ENCODE measurements around the gene FMR1. TPM values are rescaled to one million over a fixed set of nuclear protein-coding genes. Genes with fewer than 3 reads are reported as not detected.
A peak's percentile ranks its signal among the peaks of the same experiment; 100 is the strongest.

Gene FMR1
- total RNA-seq, 1 donor from 2014 or later = 45.6 TPM

DNA sequence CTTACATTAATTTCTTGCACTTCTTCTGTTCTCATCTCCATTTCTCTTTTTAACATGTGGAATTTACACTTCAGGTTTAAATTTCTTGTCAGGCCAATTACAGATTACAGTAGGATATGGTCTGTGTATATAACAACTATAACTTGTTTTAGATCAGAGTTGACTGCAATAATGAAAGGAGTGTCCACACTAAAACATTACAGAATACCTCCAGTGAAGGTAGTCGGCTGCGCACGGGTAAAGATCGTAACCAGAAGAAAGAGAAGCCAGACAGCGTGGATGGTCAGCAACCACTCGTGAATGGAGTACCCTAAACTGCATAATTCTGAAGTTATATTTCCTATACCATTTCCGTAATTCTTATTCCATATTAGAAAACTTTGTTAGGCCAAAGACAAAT is 36.8 kb downstream of the FMR1 start:
- peaks cover 3% of the 10 kb centered on the region for H3K36me3 ChIP-seq (ENCODE audit: insufficient read depth, low read length)
- no peak overlapping the region for H3K4me3 ChIP-seq (ENCODE audit: insufficient read depth, low read depth, low read length)
- no peak overlapping the region for H3K4me2 ChIP-seq (ENCODE audit: low read length)
- H3K4me1 ChIP-seq (ENCODE audit: insufficient read depth, low read length) = no peaks in the 10 kb centered on the region
- no peaks in the 10 kb centered on the region for H3K79me2 ChIP-seq (ENCODE audit: insufficient read depth, low read length)
- peak; percentile 68 for FAIRE-seq
- no peaks in the 10 kb centered on the region for H3K9me3 ChIP-seq (ENCODE audit: insufficient read depth, low read depth, low read length)
- DNase-seq (ENCODE audit: low read depth) = no peak
- H3K9ac ChIP-seq (ENCODE audit: low read length) = no peak overlapping the region
- Mint-ChIP-seq H3K4me1 (ENCODE audit: low read depth, unreplicated experiment) (no peaks in the 10 kb centered on the region), H3K4me3 (ENCODE audit: unreplicated experiment) (no peak overlapping the region), H3K27me3 (ENCODE audit: low read depth, unreplicated experiment) (no peaks in the 10 kb centered on the region), H3K27ac (ENCODE audit: unreplicated experiment) (no peak overlapping the region), H3K9me3 (ENCODE audit: unreplicated experiment) (no peaks in the 10 kb centered on the region), H3K36me3 (ENCODE audit: low read depth, unreplicated experiment) (no peaks in the 10 kb centered on the region)
- no peaks in the 10 kb centered on the region for H4K20me1 ChIP-seq (ENCODE audit: insufficient read depth, low read length)
- no peak for TF ChIP-seq EZH2 (IDR thresholded peaks at IDR 0.05; ENCODE audit: insufficient read depth, low read length)
- TF ChIP-seq, protein P1, sequence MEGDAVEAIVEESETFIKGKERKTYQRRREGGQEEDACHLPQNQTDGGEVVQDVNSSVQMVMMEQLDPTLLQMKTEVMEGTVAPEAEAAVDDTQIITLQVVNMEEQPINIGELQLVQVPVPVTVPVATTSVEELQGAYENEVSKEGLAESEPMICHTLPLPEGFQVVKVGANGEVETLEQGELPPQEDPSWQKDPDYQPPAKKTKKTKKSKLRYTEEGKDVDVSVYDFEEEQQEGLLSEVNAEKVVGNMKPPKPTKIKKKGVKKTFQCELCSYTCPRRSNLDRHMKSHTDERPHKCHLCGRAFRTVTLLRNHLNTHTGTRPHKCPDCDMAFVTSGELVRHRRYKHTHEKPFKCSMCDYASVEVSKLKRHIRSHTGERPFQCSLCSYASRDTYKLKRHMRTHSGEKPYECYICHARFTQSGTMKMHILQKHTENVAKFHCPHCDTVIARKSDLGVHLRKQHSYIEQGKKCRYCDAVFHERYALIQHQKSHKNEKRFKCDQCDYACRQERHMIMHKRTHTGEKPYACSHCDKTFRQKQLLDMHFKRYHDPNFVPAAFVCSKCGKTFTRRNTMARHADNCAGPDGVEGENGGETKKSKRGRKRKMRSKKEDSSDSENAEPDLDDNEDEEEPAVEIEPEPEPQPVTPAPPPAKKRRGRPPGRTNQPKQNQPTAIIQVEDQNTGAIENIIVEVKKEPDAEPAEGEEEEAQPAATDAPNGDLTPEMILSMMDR (IDR thresholded peaks at IDR 0.05; ENCODE audit: insufficient read depth, low read depth, low read length) = no peak
- H3K27ac ChIP-seq (ENCODE audit: low read depth, low read length) = no peak overlapping the region
- no peaks in the 10 kb centered on the region for H3K27me3 ChIP-seq (ENCODE audit: insufficient read depth, low read length)
- no peak overlapping the region for H2AFZ ChIP-seq (ENCODE audit: low read depth, low read length)

DNA sequence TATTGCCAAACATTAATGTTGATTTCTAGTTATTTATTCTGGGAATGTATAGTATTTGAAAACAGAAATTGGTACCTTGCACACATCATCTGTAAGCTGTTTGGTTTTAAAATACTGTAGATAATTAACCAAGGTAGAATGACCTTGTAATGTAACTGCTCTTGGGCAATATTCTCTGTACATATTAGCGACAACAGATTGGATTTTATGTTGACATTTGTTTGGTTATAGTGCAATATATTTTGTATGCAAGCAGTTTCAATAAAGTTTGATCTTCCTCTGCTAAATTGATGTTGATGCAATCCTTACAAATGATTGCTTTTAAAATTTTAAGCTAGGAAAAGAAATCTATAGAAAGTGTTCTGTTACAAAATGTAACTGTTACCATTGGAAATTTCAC is 38.6 kb downstream of the FMR1 start:
- Histone ChIP-seq H3K27me3 (ENCODE audit: insufficient read depth, low read length) (no peaks in the 10 kb centered on the region), H2AFZ (ENCODE audit: low read depth, low read length) (no peak overlapping the region), H3K27ac (ENCODE audit: low read depth, low read length) (no peak overlapping the region), H4K20me1 (ENCODE audit: insufficient read depth, low read length) (no peaks in the 10 kb centered on the region), H3K79me2 (ENCODE audit: insufficient read depth, low read length) (no peaks in the 10 kb centered on the region), H3K9ac (ENCODE audit: low read length) (no peak overlapping the region), H3K4me1 (ENCODE audit: insufficient read depth, low read length) (no peaks in the 10 kb centered on the region), H3K36me3 (ENCODE audit: insufficient read depth, low read length) (peaks cover 3% of the 10 kb centered on the region), H3K4me2 (ENCODE audit: low read length) (no peak overlapping the region), H3K4me3 (ENCODE audit: insufficient read depth, low read depth, low read length) (no peak overlapping the region), H3K9me3 (ENCODE audit: insufficient read depth, low read depth, low read length) (no peaks in the 10 kb centered on the region)
- no peaks in the 10 kb centered on the region for H3K9me3 Mint-ChIP-seq (ENCODE audit: unreplicated experiment)
- H3K27ac Mint-ChIP-seq (ENCODE audit: unreplicated experiment) = no peak overlapping the region
- DNase-seq (ENCODE audit: low read depth) = no peak
- H3K36me3 Mint-ChIP-seq (ENCODE audit: low read depth, unreplicated experiment) = no peaks in the 10 kb centered on the region
- H3K4me1 Mint-ChIP-seq (ENCODE audit: low read depth, unreplicated experiment) = no peaks in the 10 kb centered on the region
- FAIRE-seq = peak; percentile 81
- no peaks in the 10 kb centered on the region for H3K27me3 Mint-ChIP-seq (ENCODE audit: low read depth, unreplicated experiment)
- no peak for TF ChIP-seq EZH2 (IDR thresholded peaks at IDR 0.05; ENCODE audit: insufficient read depth, low read length)
- TF ChIP-seq, protein P1 (IDR thresholded peaks at IDR 0.05; ENCODE audit: insufficient read depth, low read depth, low read length) = no peak
- H3K4me3 Mint-ChIP-seq (ENCODE audit: unreplicated experiment) = no peak overlapping the region

DNA sequence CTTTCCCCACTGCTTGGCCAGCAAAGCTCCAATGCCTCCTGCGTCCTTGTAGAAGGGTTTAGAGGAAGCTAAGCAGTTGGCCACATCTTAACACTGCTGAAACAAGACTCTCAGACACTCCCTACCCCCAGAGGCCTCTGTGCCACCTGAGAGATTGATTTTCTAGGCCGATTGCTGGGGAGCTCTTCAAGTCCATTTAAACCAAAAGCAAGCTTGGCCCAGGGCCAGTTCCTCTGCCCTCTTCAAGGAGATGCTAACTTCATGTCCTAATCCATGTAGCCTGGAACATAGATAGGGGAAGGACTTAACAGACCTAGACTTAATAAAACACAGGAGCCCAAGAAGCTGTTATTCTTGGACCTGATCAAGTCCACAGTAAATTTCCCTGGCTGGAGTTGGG is 42.3 kb downstream of the FMR1 start:
- Histone ChIP-seq H4K20me1 (ENCODE audit: insufficient read depth, low read length) (no peaks in the 10 kb centered on the region), H3K27ac (ENCODE audit: low read depth, low read length) (no peak overlapping the region), H3K4me3 (ENCODE audit: insufficient read depth, low read depth, low read length) (no peak overlapping the region), H3K4me2 (ENCODE audit: low read length) (no peak overlapping the region), H3K9ac (ENCODE audit: low read length) (no peak overlapping the region), H3K4me1 (ENCODE audit: insufficient read depth, low read length) (no peaks in the 10 kb centered on the region), H2AFZ (ENCODE audit: low read depth, low read length) (no peak overlapping the region), H3K9me3 (ENCODE audit: insufficient read depth, low read depth, low read length) (no peaks in the 10 kb centered on the region), H3K79me2 (ENCODE audit: insufficient read depth, low read length) (no peaks in the 10 kb centered on the region), H3K27me3 (ENCODE audit: insufficient read depth, low read length) (no peaks in the 10 kb centered on the region), H3K36me3 (ENCODE audit: insufficient read depth, low read length) (no peaks in the 10 kb centered on the region)
- H3K27me3 Mint-ChIP-seq (ENCODE audit: low read depth, unreplicated experiment) = no peaks in the 10 kb centered on the region
- TF ChIP-seq, protein P1 (IDR thresholded peaks at IDR 0.05; ENCODE audit: insufficient read depth, low read depth, low read length) = no peak
- no peak for TF ChIP-seq EZH2 (IDR thresholded peaks at IDR 0.05; ENCODE audit: insufficient read depth, low read length)
- no peaks in the 10 kb centered on the region for H3K9me3 Mint-ChIP-seq (ENCODE audit: unreplicated experiment)
- peaks cover 16% of the 10 kb centered on the region for H3K4me1 Mint-ChIP-seq (ENCODE audit: low read depth, unreplicated experiment)
- DNase-seq (ENCODE audit: low read depth) (no peak), FAIRE-seq (no peak)
- peaks cover 2% of the 10 kb centered on the region for H3K36me3 Mint-ChIP-seq (ENCODE audit: low read depth, unreplicated experiment)
- no peak overlapping the region for H3K27ac Mint-ChIP-seq (ENCODE audit: unreplicated experiment)
- H3K4me3 Mint-ChIP-seq (ENCODE audit: unreplicated experiment) = no peak overlapping the region
